IPS DF 4.7 (cell line): ENCODE data around the gene ADGRF4.
A peak's percentile ranks its signal among the peaks of the same experiment; 100 is the strongest.
"Not testable (repeated sequence)": the region's sequence is repeated elsewhere in the genome, so short reads cannot be mapped to it uniquely, and the experiment has no call there.

ENCODE experiments used
- DNase-seq: peaks from one replicate; pipeline ENCODE4 v3.0.0-alpha.2; 2013; ENCODE audit warnings: low spot score; ENCODE audit errors: extremely low read depth

The ADGRF4 gene

DNA sequence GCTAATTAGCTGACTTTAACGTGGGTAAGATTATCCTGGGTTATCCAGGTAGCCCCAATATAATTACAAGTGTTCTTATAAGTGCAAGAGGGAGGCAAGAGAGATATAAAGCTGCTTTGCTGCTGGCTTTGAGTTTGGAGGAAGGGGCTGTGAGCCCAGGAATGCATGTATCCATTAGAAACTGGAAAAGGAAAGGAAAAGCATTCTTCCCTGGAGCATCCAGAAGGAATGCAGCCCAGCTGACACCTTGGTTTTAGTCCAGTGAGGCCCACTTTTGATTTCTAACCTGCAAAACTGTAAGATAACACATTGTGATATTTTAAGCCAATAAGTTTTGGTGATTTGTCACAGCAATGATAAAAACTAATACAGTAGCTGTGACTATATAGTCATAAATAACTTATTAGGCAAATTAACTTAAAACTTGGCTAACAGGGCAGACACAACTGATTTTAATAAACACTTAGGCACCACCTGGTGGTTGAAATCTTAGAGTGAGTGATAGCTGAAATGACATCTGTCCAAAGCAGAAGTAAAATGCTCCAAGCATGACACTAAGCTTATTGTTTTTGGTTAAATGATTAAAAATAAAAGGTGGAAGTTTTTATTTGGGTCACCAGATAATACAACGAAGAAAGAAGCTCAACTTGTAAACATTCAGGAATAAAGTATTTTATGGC, 35.6 kb downstream of the ADGRF4 start:
- DNase-seq: no peak

GRCh38 chr6:47734831-47735481, 36.6 kb downstream of the ADGRF4 start:
- peak; percentile 33 for DNase-seq

GRCh38 chr6:47736083-47736700, 37.8 kb downstream of the ADGRF4 start:
- no peak for DNase-seq

GRCh38 chr6:47737406-47737805, 39.0 kb downstream of the ADGRF4 start:
- no peak for DNase-seq

DNA sequence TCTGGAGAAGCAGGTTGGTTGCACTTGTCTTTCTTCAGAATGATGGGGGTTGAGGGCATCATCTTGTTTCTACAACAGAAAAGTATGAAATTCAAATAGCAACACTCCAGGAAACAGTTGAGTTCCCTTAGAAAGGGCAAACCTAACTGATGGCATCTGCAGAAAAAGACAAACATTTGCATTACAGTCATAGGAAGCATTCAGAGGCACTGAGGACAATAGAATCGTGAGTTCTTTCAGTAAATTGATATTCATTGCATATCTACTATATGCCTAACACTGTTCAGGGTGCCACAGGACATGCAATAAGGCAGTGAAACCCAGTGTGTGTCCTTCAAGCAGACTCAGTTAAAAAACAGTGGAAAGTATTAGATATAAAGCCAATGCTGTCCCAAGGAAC, 42.3 kb downstream of the ADGRF4 start:
- no peak for DNase-seq

DNA sequence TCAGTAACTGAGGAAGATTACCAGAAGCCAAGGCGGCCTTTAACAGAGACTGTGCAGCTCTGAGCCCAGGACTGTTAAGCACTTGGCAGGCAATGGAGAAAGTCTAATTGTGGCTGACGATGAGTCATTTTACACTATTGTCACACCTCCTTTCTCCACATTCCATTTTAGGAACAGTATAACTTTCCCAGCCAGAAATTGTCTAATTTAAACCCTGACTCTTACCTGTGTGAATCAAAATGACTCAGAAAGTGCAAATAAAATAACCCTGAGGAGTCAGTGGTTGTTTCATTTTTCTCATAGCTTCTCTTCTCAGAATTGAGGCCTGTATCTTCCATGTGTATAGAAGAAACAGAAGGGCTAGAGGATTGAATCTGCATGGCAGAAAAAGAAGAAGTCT, 43.4 kb downstream of the ADGRF4 start:
- DNase-seq: no peak

DNA sequence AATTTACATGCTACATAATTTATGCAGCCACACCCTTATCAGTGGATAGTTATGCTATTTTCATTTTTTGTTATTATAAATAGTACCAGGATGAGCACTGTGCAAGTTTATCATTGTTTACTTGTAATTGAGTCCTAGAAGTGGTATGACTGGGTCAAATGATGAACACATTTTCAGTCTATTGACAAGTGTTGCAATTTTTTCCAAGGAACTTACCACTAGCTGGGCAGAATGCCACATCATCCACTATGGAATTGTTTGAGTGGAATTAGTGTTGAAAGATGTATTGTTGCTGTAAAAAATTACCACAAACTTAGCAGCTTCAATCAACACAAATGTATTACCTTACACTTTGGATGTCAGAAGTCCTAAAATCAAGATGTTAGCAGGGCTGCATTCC, 45.4 kb downstream of the ADGRF4 start:
- DNase-seq: no peak

DNA sequence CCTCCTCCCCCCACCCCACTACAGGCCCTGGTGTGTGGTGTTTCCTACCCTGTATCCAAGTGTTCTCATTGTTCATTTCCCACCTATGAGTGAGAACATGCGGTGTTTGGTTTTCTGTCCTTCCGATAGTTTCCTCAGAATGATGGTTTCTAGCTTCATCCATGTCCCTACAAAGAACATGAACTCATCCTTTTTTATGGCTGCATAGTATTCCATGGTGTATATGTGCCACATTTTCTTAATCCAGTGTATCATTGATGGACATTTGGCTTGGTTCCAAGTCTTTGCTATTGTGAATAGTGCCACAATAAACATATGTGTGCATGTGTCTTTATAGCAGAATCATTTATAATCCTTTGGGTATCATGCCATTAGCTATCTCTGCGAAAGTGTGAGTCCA, 46.9 kb downstream of the ADGRF4 start:
- DNase-seq: not testable (repeated sequence)

- no peak for DNase-seq
These were observed 51.4 kb downstream of the ADGRF4 start for GRCh38 chr6:47749757-47750156.

- no peak for DNase-seq
These were observed 54.4 kb downstream of the ADGRF4 start for GRCh38 chr6:47752801-47753200.

- no peak for DNase-seq
These were observed 61.0 kb downstream of the ADGRF4 start for GRCh38 chr6:47759364-47759763.

DNA sequence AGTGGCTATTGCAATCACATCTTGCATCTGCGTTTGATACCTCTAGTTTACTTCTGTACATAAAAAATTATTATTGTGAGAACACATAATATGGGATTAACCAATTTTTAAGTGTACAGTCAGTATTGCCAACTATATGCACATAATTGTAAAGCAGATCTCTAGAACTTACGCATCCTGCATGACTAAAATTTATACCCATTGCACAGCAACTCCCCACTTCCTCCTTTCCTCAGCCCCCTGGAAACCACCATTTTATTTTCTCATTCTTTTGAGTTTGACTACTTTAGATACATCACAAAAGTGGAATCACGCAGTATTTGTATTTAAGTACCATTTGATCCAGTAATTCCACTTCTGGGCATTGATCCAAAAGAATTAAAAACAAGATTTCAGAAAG, 64.1 kb downstream of the ADGRF4 start:
- no peak for DNase-seq

- DNase-seq: no peak
These were observed 68.1 kb downstream of the ADGRF4 start for GRCh38 chr6:47766445-47766844.

DNA sequence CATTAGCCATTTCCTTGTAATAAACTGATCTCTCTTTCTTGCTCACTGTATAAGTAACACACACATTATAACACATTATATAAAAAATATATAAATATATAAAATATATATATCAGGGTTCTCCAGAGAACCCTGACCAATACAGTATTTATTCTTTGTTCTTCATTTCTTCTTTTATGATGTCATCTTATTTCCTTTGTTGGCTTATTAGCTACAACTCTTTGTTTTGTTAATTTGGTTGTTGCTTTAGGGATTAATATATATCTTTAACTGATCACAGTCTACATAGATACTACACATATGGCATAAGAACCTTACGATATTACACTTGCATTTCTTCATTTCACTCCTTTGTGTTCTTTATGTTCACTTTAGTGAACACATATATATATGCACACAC, 68.7 kb downstream of the ADGRF4 start:
- DNase-seq: no peak

DNA sequence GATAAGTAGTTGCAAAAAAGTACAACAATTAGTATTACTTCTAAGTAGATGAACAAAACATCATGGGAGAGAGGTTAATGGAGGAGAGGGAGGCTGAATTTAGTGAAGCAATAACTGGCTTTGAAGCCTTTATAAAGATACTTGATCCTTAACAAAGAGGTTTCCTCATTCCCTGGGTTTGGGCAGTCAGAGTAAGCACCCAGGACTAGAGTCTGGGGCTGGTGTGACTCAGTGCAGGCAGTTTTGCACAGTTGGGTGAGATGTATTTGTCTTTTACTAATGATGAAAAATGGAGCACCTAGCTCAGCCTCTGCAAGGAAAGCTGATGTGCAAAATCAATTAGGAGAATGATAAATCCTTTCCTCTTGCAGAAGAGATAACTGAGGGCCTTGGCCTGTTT, 71.6 kb downstream of the ADGRF4 start:
- DNase-seq: no peak
